K562 (cell line): ENCODE results near the gene DNALI1. TPM values are rescaled to one million over a fixed set of nuclear protein-coding genes. Genes with fewer than 3 reads are reported as not detected.

Experiments
- CHAMP1 ChIP-seq: fragments of 450-650 bp; IDR thresholded peaks from 2 replicates; pipeline ENCODE4 v1.6.1; 2016; ENCODE audit warnings: mild to moderate bottlenecking
- E2F1 ChIP-seq: sonication (generic); formaldehyde crosslinking; IDR thresholded peaks from 2 replicates; pipeline ENCODE4 v1.8.1; 2023; ENCODE audit warnings: mild to moderate bottlenecking, missing genetic modification reagents, moderate library complexity
- ELK3 ChIP-seq: fragments of 450-650 bp; formaldehyde crosslinking; IDR thresholded peaks from 2 replicates; pipeline ENCODE4 v1.4.0; 2020; ENCODE audit warnings: mild to moderate bottlenecking
- KAT8 ChIP-seq: fragments of 450-650 bp; IDR thresholded peaks from 2 replicates; pipeline ENCODE4 v1.6.1; 2016; ENCODE audit warnings: low read depth, mild to moderate bottlenecking
- MGA ChIP-seq: fragments of 450-650 bp; IDR thresholded peaks from 2 replicates; pipeline ENCODE4 v1.6.1; 2016; ENCODE audit warnings: mild to moderate bottlenecking, moderate library complexity
- PPARD ChIP-seq: fragments of 250-450 bp; sonication (Bioruptor Pico); IDR thresholded peaks from 2 replicates; pipeline ENCODE4 v1.8.0; 2022; ENCODE audit warnings: inconsistent platforms, mild to moderate bottlenecking, moderate library complexity
- SNAPC5 ChIP-seq: fragments of 250-450 bp; sonication (Bioruptor Pico); IDR thresholded peaks from 2 replicates; pipeline ENCODE4 v1.8.0; 2021; ENCODE audit warnings: moderate library complexity, mild to moderate bottlenecking, inconsistent platforms
- TSC22D4 ChIP-seq: fragments of 450-650 bp; IDR thresholded peaks from 2 replicates; pipeline ENCODE4 v1.6.1; 2016; ENCODE audit warnings: missing genetic modification characterization, missing biosample characterization, control low read depth
- ZNF668 ChIP-seq: fragments of 250-450 bp; sonication (Bioruptor Pico); IDR thresholded peaks from 2 replicates; pipeline ENCODE4 v1.8.0; 2022; ENCODE audit warnings: mild to moderate bottlenecking, inconsistent platforms
- ZNF75A ChIP-seq: fragments of 450-650 bp; formaldehyde crosslinking; IDR thresholded peaks from 2 replicates; pipeline ENCODE4 v1.4.0; 2020; ENCODE audit warnings: mild to moderate bottlenecking
- polyA plus RNA-seq, 8 experiments: library from polyadenylated mRNA; depleted of rRNA in 4 of 8; stranded (reverse) in 5 of 8; unstranded in 3 of 8; fragments of >200 nt; fragmentation: Nextera tagmentation in 2 of 8; fragmentation: Illumina TruSeq in 1 of 8; extraction: Ambion mirVana in 2 of 8; extraction: Trizol in 1 of 8; gene quantifications; 2 replicates each; pipeline versions ENCODE4 v1.2.1 to v1.2.3, GENCODE V29; 2011 to 2014; ENCODE audit warnings: inconsistent platforms in 1 of 8, missing spikeins in 1 of 8
- total RNA-seq, 7 experiments: library from RNA; depleted of rRNA in 6 of 7; stranded (reverse); fragments of >200 nt in 6 of 7; fragmentation: Illumina TruSeq in 2 of 7; extraction: Trizol in 2 of 7; gene quantifications; 2 replicates each; pipeline versions ENCODE4 v1.2.1 to v1.2.3, GENCODE V29; 2011 to 2021; ENCODE audit warnings: low replicate concordance in 1 of 7

Gene DNALI1
- total and polyA plus RNA-seq, 9 of the 15 experiments (the other 6 are each of a cell fraction or from before 2014, with no cell fraction given), result 0.87 to 5.6 (median 1.2) TPM

- TF ChIP-seq MGA, result peak; percentile 96
- no peak for TF ChIP-seq KAT8
- no peak for TF ChIP-seq ELK3
- no peak for TF ChIP-seq PPARD (CRISPR knock-in tag)
- peak; percentile 32; the same call in 1 of the 2 replicates for TF ChIP-seq E2F1
- TF ChIP-seq ZNF75A (CRISPR knock-in tag), result no peak
- TF ChIP-seq ZNF668 (CRISPR knock-in tag), result no peak
- TF ChIP-seq SNAPC5, result no peak
- TF ChIP-seq TSC22D4 (tag), result no peak
- TF ChIP-seq CHAMP1, result no peak
These were observed 42.2 kb upstream of the DNALI1 start, which contains the start of gene MEAF6 (continued) for GRCh38 chr1:37514350-37515184.
